Activated CD4-positive, CD25-positive, alpha-beta regulatory T cell (primary cell): ENCODE data around the gene GFM1.

ENCODE experiments used
- DNase-seq, 4 experiments: peaks; one replicate each; lab custom pipeline; 2025; lab: John Stamatoyannopoulos, UW

GFM1 gene

GRCh38 chr3:158727206-158728060 lies 83.1 kb downstream of the GFM1 start:
- DNase-seq: peak in 1 of 4 experiments; percentile 7

- DNase-seq: no peak
These were observed 83.7 kb downstream of the GFM1 start for GRCh38 chr3:158728061-158728377.

GRCh38 chr3:158728851-158729250 lies 84.5 kb downstream of the GFM1 start:
- no peak for DNase-seq

GRCh38 chr3:158731486-158731885 lies 87.2 kb downstream of the GFM1 start:
- no peak for DNase-seq

- DNase-seq: peak in 1 of 4 experiments; percentile 6
These were observed 87.9 kb downstream of the GFM1 start, which contains the start of gene RARRES1 for GRCh38 chr3:158731938-158732855. TSS of gene RARRES1 (minus strand) at chr3:158732457. CDS start at chr3:158732415, 42 bp downstream.

GRCh38 chr3:158732856-158733200 lies 88.5 kb downstream of the GFM1 start:
- DNase-seq: no peak

GRCh38 chr3:158733656-158734055 lies 89.3 kb downstream of the GFM1 start:
- DNase-seq: no peak

- no peak for DNase-seq
These were observed 91.1 kb downstream of the GFM1 start for GRCh38 chr3:158735296-158736033.

GRCh38 chr3:158737410-158737809 lies 93.1 kb downstream of the GFM1 start:
- DNase-seq: no peak

- no peak for DNase-seq
These were observed 93.8 kb downstream of the GFM1 start for GRCh38 chr3:158737976-158738615.

GRCh38 chr3:158738653-158739052 lies 94.3 kb downstream of the GFM1 start:
- DNase-seq: no peak

GRCh38 chr3:158739078-158739477 lies 94.8 kb downstream of the GFM1 start:
- DNase-seq: no peak

- DNase-seq: no peak
These were observed 95.3 kb downstream of the GFM1 start for GRCh38 chr3:158739661-158740060.
